ENCODE data around the gene IGF2BP3. TPM values are rescaled to one million over a fixed set of nuclear protein-coding genes. Genes with fewer than 3 reads are reported as not detected.

IGF2BP3 gene
- 43.4 TPM for total RNA-seq

GRCh38 chr7:23470330-23471105 lies at the start of gene IGF2BP3:
IGF2BP3 (minus strand) TSS chr7:23470491; CDS start chr7:23470110, 381 bp downstream.

GRCh38 chr7:23298885-23299769 lies 171.2 kb downstream of the IGF2BP3 start, which contains the start of gene MALSU1:
MALSU1 (plus strand) TSS chr7:23299339; CDS start chr7:23299353, 14 bp downstream.

Small RNA genes lying within 50 kb of the gene (small RNA-seq; reads per million reads assigned to genes)
- gene AC079780.1 (ENCODE audit: low replicate concordance) (0.07 reads per million), gene RF00019 (ENCODE audit: low replicate concordance) (not detected), gene RNU7-143P (ENCODE audit: low replicate concordance) (not detected), gene SNORD65C (ENCODE audit: low replicate concordance) (not detected)

Other genes with a start within 250 kb of the IGF2BP3 start
- 31.2 TPM for gene GPNMB, start 223.7 kb downstream of the IGF2BP3 start, total RNA-seq
- 74.7 TPM for gene MALSU1, start 171.2 kb downstream of the IGF2BP3 start, total RNA-seq
- 69.4 TPM for gene TRA2A, start 61.5 kb upstream of the IGF2BP3 start, total RNA-seq
- 18.6 TPM for gene CCDC126, start 126.9 kb upstream of the IGF2BP3 start, total RNA-seq
- 11.1 TPM for gene FAM221A, start 209.7 kb upstream of the IGF2BP3 start, total RNA-seq
- 0.64 TPM for gene STK31, start 239.7 kb upstream of the IGF2BP3 start, total RNA-seq

Measured in metanephros (tissue), 2 donors.